SK-N-DZ (cell line): ENCODE results near the gene HIC2.
"Not testable (repeated sequence)": the region's sequence is repeated elsewhere in the genome, so short reads cannot be mapped to it uniquely, and the experiment has no call there.

Experiments
- DNase-seq: peaks from one replicate; pipeline ENCODE4 v3.0.0-alpha.2; 2015; ENCODE audit warnings: low spot score
- small RNA-seq, 2 experiments: library from RNA; depleted of rRNA; stranded (forward); fragments of <200 nt; gene quantifications; one replicate each; pipeline ENCODE3, GENCODE V24; 2014

HIC2 gene

GRCh38 chr22:21490556-21490955 is 73.4 kb downstream of the HIC2 start:
- not testable (repeated sequence) for DNase-seq

DNA sequence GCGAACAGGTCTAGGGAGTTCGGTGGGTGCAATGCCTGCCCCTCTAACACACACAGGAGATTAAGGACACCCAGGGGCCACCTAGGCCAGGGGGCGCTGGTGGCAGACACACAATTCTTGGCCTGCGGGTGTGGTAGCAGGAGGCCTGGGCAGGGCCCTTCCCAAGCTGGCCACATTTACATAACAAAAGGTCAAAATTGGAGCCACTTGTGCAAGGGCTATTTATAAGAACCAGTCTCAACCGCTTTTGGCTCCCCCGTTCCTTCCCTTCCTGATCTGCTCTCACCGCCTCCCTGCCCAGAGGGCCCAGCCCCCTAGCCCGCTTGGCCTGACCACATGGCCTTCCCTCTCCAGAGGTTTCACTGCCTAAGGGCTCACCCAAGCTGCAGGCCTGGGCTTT is 75.1 kb downstream of the HIC2 start:
- DNase-seq: not testable (repeated sequence)

- DNase-seq: not testable (repeated sequence)
Observed at GRCh38 chr22:21493789-21494782, 76.9 kb downstream of the HIC2 start.

- not testable (repeated sequence) for DNase-seq
Observed at GRCh38 chr22:21497984-21498383, 80.8 kb downstream of the HIC2 start.

DNA sequence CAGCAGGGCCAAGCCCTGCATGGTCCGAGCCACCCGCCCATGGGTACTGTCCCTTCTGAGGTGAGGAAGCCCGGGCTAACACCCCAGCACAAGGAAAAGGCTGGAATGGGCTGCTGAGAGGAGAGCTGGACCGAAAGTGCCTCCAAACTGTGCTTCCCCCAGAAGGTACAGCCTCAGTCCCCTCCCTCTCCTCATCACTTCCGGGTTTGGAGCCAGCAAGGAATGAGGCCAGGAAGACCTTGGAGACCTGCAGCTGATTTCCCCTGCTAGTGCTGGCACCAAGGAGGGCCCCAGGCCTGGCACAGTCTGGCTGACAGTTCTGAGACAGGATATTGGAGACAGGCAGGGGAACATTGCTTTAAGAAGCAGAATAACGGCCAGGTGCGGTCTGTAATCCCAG is 81.3 kb downstream of the HIC2 start:
- not testable (repeated sequence) for DNase-seq

- not testable (repeated sequence) for DNase-seq
Observed at GRCh38 chr22:21499623-21500506, 82.7 kb downstream of the HIC2 start.

Small RNA genes within 50 kb of the gene (small RNA-seq; reads per million reads assigned to genes)
- 0 reads per million in 2 experiments for gene RF00492
- gene RN7SKP63: 0 reads per million in 2 experiments
